ENCODE measurements around the gene IGF2R. TPM values are rescaled to one million over a fixed set of nuclear protein-coding genes. Genes with fewer than 3 reads are reported as not detected.

IGF2R gene
- polyA plus RNA-seq, 1 donor (not counting 4 experiments of a cell fraction or from before 2014, with no cell fraction given): 40.9 TPM

DNA sequence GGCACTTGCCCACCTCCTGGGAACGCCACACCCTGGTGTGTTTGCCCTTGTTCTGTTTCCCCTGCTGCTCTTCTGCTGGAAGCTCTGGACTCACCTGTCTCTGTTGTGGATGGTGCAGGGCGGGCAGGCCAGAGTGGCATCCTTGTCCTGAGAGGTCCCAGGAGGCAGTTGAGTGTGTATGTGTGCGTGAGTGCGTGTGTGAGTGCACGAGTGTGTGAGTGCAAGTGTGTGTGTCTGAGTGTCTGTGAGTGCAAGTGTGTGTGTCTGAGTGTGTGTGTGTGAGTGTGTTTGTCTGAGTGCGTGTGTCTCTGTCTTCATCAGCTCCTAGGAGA, 12.2 kb downstream of the IGF2R start:
- Histone ChIP-seq H3K27ac (ENCODE audit: control insufficient read depth, insufficient read depth, low read length) (peak overlapping the region; percentile 4), H3K79me2 (ENCODE audit: control insufficient read depth, insufficient read depth, low read length) (peaks cover 90% of the 10 kb centered on the region), H4K20me1 (ENCODE audit: control insufficient read depth, extremely low read depth, insufficient read depth, low read length) (peaks cover 38% of the 10 kb centered on the region)

DNA sequence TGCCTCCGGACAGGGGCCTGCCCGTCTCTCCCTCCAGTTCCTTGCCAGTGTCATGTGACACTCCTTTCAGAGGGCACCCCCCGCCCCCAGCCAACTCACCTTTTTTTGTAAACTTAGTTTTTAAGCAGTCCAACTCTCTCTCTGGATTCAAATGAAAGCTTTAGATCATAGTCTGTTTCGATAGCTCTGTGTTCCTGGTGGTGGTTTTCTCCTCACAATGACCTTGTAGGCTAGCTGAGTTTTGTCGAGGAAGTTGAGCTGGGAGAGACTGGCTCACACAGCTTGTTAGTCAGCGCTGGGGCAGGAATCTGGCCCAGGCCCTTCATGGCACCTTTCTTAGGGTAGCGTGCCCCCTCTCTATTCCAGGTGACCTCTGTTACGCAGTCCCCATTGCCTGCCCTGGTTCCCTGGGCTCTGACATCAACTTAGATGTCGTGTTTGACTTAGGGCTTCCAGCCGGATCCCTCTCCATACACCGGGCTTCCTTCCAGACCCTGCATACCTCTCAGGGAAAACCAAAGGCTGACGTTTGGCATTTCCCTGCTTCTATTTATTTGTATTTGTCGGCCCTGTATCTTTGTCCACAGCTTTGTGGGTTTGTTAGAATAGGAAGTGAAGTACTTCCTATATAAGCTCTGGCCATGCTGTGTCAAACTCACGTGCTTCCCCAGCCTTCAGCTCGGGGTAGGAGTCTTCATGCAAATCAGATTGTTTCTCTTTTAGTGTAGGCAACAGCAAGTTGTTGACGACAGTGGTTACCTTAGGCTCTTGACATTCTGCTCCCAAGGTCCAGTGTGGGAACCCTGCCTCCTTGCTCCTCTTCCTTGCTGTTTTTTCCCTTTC, 12.7 kb downstream of the IGF2R start:
- Histone ChIP-seq H3K4me2 (ENCODE audit: control insufficient read depth, extremely low read depth, insufficient read depth, low read depth, low read length) (peak overlapping the region; percentile 54), H3K9ac (ENCODE audit: control insufficient read depth, extremely low read depth, insufficient read depth, low read length) (peak overlapping the region; percentile 8), H3K36me3 (ENCODE audit: control insufficient read depth in 2 of 2, extremely low read depth in 1 of 2, insufficient read depth in 2 of 2, low read length in 2 of 2) (no peaks in the 10 kb centered on the region), H3K4me1 (ENCODE audit: control insufficient read depth, extremely low read depth, insufficient read depth, low read length) (peaks cover 66% of the 10 kb centered on the region), H3K9me1 (ENCODE audit: control insufficient read depth, extremely low read depth, insufficient read depth, low read length) (peaks cover 24% of the 10 kb centered on the region), H4K20me1 (ENCODE audit: control insufficient read depth, extremely low read depth, insufficient read depth, low read length) (peaks cover 38% of the 10 kb centered on the region), H3K79me2 (ENCODE audit: control insufficient read depth, insufficient read depth, low read length) (peaks cover 90% of the 10 kb centered on the region), H3K27me3 (ENCODE audit: control insufficient read depth, extremely low read depth, insufficient read depth, low read length) (no peaks in the 10 kb centered on the region), H2AFZ (ENCODE audit: control insufficient read depth, low read length) (no peak overlapping the region), H3K4me3 (ENCODE audit: control insufficient read depth in 2 of 3, extremely low read depth in 1 of 3, insufficient read depth in 2 of 3, low read depth in 1 of 3, low read length in 3 of 3) (no peak overlapping the region), H3K27ac (ENCODE audit: control insufficient read depth, insufficient read depth, low read length) (peak overlapping the region; percentile 4), H3K9me3 (ENCODE audit: control insufficient read depth, low read depth, low read length) (no peaks in the 10 kb centered on the region)
- FAIRE-seq: no peak
- TF ChIP-seq EZH2 (IDR thresholded peaks at IDR 0.05; ENCODE audit: low read length) (no peak), CTCF (optimal IDR thresholded peaks at IDR 0.05 in 1 of 3, IDR thresholded peaks at IDR 0.05 in 1 of 3, conservative IDR thresholded peaks at IDR 0.05 in 1 of 3; ENCODE audit: extremely low read depth in 1 of 3, insufficient read depth in 2 of 3, low read length in 3 of 3) (no peak)
- dilution Hi-C loops (cut with MboI; ENCODE audit: extremely low pct_ligation_motif_present, low sequenced_read_pairs): no loop called here
- no peak for DNase-seq (ENCODE audit: low read depth, low spot score)

More for the DNA sequence above, 12.2 kb downstream of the IGF2R start:
- Histone ChIP-seq H3K9ac (ENCODE audit: control insufficient read depth, extremely low read depth, insufficient read depth, low read length) (no peak overlapping the region), H3K4me1 (ENCODE audit: control insufficient read depth, extremely low read depth, insufficient read depth, low read length) (peaks cover 66% of the 10 kb centered on the region), H3K4me3 (ENCODE audit: control insufficient read depth in 2 of 3, extremely low read depth in 1 of 3, insufficient read depth in 2 of 3, low read depth in 1 of 3, low read length in 3 of 3) (no peak overlapping the region), H3K36me3 (ENCODE audit: control insufficient read depth in 2 of 2, extremely low read depth in 1 of 2, insufficient read depth in 2 of 2, low read length in 2 of 2) (no peaks in the 10 kb centered on the region), H3K9me3 (ENCODE audit: control insufficient read depth, low read depth, low read length) (no peaks in the 10 kb centered on the region), H2AFZ (ENCODE audit: control insufficient read depth, low read length) (no peak overlapping the region), H3K4me2 (ENCODE audit: control insufficient read depth, extremely low read depth, insufficient read depth, low read depth, low read length) (peak overlapping the region; percentile 54), H3K9me1 (ENCODE audit: control insufficient read depth, extremely low read depth, insufficient read depth, low read length) (peaks cover 24% of the 10 kb centered on the region), H3K27me3 (ENCODE audit: control insufficient read depth, extremely low read depth, insufficient read depth, low read length) (no peaks in the 10 kb centered on the region)
- FAIRE-seq: no peak
- dilution Hi-C loops (cut with MboI; ENCODE audit: extremely low pct_ligation_motif_present, low sequenced_read_pairs): no loop called here
- TF ChIP-seq CTCF (optimal IDR thresholded peaks at IDR 0.05 in 1 of 3, IDR thresholded peaks at IDR 0.05 in 1 of 3, conservative IDR thresholded peaks at IDR 0.05 in 1 of 3; ENCODE audit: extremely low read depth in 1 of 3, insufficient read depth in 2 of 3, low read length in 3 of 3): no peak
- no peak for TF ChIP-seq EZH2 (IDR thresholded peaks at IDR 0.05; ENCODE audit: low read length)
- no peak for DNase-seq (ENCODE audit: low read depth, low spot score)

All from keratinocyte (primary cell).